Lower leg skin (tissue), 4 donors: ENCODE results near the gene CCDC177. TPM values are rescaled to one million over a fixed set of nuclear protein-coding genes. Genes with fewer than 3 reads are reported as not detected.

ENCODE experiments used
- DNase-seq, 2 donors: peaks; one replicate each; pipeline ENCODE4 v3.0.0-alpha.2; 2019; ENCODE audit warnings: low spot score in 2 of 2
- H3K4me3 ChIP-seq: fragments of 200-600 bp; sonication (generic); 2 replicates; pipeline ENCODE4 v1.5.1; 2017; ENCODE audit warnings: mild to moderate bottlenecking, low read depth; ENCODE audit not compliant: poor library complexity, severe bottlenecking
- POLR2A ChIP-seq, 2 donors: fragments of 450-650 bp; IDR thresholded peaks; one replicate each; pipeline ENCODE4 v1.6.1; 2016 to 2017; ENCODE audit warnings: antibody characterized with exemption in 2 of 2, mild to moderate bottlenecking in 1 of 2, moderate library complexity in 1 of 2
- WGBS, 2 donors: methylation state at CpG; one replicate each; pipeline ENCODE4 v1.1.5; 2018; 5-methylcytosine and 5-hydroxymethylcytosine counted together
- intact Hi-C: fragments of 100-400 bp; cut with DNase I; formaldehyde crosslinking; loops from one replicate; pipeline ENCODE4 v1.15.0; 2023; ENCODE audit warnings: low total_unique reads
- total RNA-seq, 4 donors: library from RNA; depleted of rRNA; stranded (reverse); fragments of >200 nt; gene quantifications; one replicate each; pipeline ENCODE4 v1.1.0, GENCODE V29; 2016
- TF ChIP-seq, protein P1 (sequence below), 3 donors: fragments of 450-650 bp; IDR thresholded peaks; one replicate each; pipeline ENCODE4 v1.5.1; 2016; ENCODE audit warnings: antibody characterized with exemption in 3 of 3, mild to moderate bottlenecking in 3 of 3, moderate library complexity in 2 of 3

Gene CCDC177
- total RNA-seq, 4 donors from 2014 or later: 0.12 to 0.19 TPM; not detected in 2

DNA sequence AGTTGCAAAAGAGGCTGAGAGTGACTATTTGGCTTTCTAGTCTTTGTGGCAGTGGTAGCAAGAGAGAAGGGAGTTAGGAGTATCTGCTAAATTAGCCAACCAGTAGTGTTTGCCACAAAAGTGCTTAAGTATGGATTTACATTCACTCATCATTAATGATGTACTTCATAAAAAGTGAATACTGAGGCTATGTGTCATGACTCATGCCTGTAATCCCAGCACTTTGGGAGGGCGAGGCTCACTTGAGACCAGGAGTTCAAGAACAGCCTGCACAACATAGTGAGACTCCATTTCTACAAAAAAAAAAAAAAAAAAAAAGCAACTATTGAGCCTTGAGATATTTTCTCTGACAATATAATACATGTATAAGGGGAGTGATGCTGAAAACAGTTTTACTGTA lies 36.8 kb downstream of the CCDC177 start:
- no peak overlapping the region for H3K4me3 ChIP-seq
- 75 to 93% methylated on average over 1 of the region's 1 CpG for WGBS, 2 donors
- intact Hi-C loops: loop anchor here (5.0 kb wide), 1 partner anchor 39 kb away; no protein-coding TSS in a partner anchor
- no peak for DNase-seq
- TF ChIP-seq, protein P1, sequence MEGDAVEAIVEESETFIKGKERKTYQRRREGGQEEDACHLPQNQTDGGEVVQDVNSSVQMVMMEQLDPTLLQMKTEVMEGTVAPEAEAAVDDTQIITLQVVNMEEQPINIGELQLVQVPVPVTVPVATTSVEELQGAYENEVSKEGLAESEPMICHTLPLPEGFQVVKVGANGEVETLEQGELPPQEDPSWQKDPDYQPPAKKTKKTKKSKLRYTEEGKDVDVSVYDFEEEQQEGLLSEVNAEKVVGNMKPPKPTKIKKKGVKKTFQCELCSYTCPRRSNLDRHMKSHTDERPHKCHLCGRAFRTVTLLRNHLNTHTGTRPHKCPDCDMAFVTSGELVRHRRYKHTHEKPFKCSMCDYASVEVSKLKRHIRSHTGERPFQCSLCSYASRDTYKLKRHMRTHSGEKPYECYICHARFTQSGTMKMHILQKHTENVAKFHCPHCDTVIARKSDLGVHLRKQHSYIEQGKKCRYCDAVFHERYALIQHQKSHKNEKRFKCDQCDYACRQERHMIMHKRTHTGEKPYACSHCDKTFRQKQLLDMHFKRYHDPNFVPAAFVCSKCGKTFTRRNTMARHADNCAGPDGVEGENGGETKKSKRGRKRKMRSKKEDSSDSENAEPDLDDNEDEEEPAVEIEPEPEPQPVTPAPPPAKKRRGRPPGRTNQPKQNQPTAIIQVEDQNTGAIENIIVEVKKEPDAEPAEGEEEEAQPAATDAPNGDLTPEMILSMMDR (IDR thresholded peaks at IDR 0.05): no peak
- TF ChIP-seq POLR2A (IDR thresholded peaks at IDR 0.05): no peak

DNA sequence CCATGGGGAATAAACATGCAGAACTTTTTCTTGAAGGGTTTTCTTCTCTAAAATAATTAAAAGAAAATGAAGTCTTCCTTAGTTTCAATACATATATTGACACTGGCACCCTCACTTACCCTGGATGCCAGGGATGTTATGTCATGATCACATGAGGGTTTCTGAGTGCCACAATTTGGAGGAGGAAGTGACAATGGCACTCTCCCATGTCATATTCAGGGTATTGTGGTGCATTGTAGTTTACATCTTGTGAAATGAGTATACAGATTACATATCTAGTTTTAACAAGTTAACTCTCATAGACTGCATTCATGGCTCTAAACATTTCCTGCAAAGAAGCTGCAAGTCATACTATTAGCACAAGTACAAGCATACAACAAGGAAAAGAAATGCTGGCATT lies 37.7 kb downstream of the CCDC177 start:
- intact Hi-C loops: loop anchor here (5.0 kb wide), 1 partner anchor 40 kb away; no protein-coding TSS in a partner anchor
- no peak for TF ChIP-seq POLR2A (IDR thresholded peaks at IDR 0.05)
- TF ChIP-seq, protein P1 (IDR thresholded peaks at IDR 0.05): no peak
- DNase-seq: no peak
- no peak overlapping the region for H3K4me3 ChIP-seq

DNA sequence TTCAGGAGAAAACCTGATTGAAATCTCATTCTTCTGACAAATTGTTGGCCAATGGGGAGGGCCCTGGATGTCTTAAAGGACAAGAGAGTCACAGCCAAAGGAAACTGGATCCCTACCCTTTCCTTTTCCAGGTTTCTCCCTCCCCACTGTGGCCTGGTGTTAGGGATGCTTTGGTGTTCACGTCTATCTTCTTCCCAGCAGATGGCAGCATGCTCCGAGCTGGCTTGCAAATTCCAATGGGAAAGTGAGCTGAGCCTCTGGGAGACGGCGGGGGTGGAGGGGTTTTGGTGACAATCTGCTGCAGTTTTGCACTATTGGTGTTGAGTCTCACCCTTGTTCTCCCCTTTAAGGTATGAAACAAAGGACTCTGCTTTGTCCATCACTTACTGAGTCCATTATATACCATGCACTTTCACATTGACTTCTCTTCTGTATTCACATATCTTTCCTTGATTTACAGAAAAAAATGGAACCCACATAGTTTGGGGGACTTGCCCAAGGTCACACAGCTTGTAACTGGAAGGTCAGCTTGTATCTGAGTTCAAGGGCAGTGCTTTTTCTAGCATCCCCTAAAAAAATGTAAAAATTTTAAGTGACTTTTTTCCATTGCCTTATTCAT lies 39.3 kb downstream of the CCDC177 start:
- DNase-seq: no peak

DNA sequence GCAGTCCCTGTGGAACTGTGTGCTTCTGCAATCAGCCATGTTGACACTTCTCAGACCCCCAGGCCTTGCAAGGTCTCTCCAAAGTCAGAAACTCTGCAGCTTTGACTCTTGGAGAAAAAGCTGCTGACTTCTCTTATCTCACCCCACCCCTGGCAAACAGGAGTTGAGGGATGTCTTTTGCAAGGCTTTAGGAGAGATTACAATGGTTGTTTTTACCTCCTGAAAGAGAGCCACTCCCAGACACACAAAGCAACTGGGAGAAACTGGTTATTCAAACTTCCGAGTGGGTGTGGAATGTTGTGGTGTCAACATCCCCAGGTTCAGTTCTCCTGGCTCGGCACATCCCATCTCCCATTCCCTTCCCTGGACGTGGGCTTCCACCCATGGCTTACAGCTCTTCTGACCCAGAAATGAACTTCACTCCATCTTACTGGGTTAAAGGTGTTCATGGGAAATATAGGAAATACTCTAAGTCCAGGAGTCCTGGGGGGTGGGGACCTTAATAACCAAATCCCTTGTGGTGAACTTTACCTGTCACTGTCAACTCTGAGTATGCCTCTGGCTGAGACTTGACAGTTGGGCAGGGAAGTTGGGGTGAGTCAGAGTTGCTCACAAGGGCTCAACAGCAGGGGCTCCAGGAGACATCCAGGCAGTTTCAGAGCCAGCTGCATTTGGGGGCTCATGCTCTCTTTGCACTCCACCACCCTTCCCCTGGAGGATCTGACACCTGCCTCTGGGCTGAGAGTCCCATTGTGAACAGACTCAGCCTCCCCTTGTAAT lies 41.9 kb downstream of the CCDC177 start:
- 30 to 44% methylated on average over 3 of the region's 3 CpGs for WGBS, 2 donors
- no peak overlapping the region for H3K4me3 ChIP-seq
- no peak for DNase-seq
- no peak for TF ChIP-seq POLR2A (IDR thresholded peaks at IDR 0.05)
- TF ChIP-seq, protein P1 (IDR thresholded peaks at IDR 0.05): no peak
- intact Hi-C loops: no loop called here

More for the DNA sequence above, 39.3 kb downstream of the CCDC177 start:
- intact Hi-C loops: loop anchor here (5.0 kb wide), 1 partner anchor 42 kb away; no protein-coding TSS in a partner anchor
- no peak for TF ChIP-seq POLR2A (IDR thresholded peaks at IDR 0.05)
- TF ChIP-seq, protein P1 (IDR thresholded peaks at IDR 0.05): no peak
- H3K4me3 ChIP-seq: no peak overlapping the region
- 5 to 6% methylated on average over 4 of the region's 4 CpGs for WGBS, 2 donors

DNA sequence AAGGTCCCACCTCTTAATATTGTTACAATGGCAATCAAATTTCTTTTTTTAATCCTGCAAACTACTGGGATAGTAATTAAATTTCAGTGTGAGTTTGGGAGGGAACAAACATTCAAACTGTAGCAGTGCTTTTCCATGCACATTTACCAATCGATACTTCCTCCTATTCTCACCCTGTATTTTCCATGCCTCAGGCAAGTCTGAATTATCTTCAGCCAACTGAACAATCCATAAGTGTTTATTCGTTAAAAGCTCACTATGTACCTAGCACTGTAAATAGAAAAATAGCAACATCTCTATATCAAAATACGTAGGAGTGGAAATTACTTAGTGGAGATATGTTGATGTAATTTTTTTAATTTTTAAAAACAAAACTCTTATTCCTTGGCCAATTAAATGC lies 43.5 kb downstream of the CCDC177 start:
- intact Hi-C loops: no loop called here
- H3K4me3 ChIP-seq: no peak overlapping the region
- no peak for DNase-seq
- 55 to 67% methylated on average over 3 of the region's 3 CpGs for WGBS, 2 donors
- TF ChIP-seq, protein P1 (IDR thresholded peaks at IDR 0.05): no peak
- TF ChIP-seq POLR2A (IDR thresholded peaks at IDR 0.05): no peak
